ENCODE data around the gene KIAA1217. TPM values are rescaled to one million over a fixed set of nuclear protein-coding genes. Genes with fewer than 3 reads are reported as not detected.

Gene KIAA1217
- total and polyA plus RNA-seq, 12 donors, result 6.9 to 49.5 (median 38.4) TPM

DNA sequence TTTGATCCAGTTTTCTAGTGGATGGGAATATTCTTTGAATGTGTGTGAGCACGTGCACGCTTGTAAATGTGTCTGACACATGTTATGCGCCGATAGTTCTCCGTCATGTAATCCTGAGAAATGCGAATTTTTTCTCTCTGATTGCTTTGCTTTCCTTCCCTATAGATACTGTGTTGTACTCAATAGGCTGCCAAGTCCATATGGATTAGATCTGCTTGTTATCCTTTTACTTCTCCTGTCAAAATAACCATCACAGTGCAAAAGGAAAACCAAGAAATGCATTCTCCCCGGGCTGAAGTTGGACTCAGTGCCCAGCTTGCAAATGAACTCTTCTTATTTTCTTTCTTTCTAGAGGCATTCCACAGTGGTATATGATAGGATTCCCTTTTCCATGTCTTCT lies 131.9 kb downstream of the KIAA1217 start:
- WGBS, 2 donors, result 73 to 76% methylated on average over 7 of the region's 7 CpGs
- no peak for TF ChIP-seq CTCF (IDR thresholded peaks at IDR 0.05)
- peak overlapping the region in 4 of 10 donors; percentile 4 to 74 (median 30) for H3K27ac ChIP-seq
- peak overlapping the region in 1 of 10 donors; percentile 17 for H3K4me3 ChIP-seq
- DNase-seq (no peak), ATAC-seq (no peak)
- H3K9me3 ChIP-seq, result no peaks in the 10 kb centered on the region
- intact Hi-C loops (cut with DNase I), result loop anchor here in 2 of 10 donors (10.0 kb wide), 2 partner anchors 56 to 126 kb away; no protein-coding TSS in a partner anchor
- H3K36me3 ChIP-seq, result no peaks in the 10 kb centered on the region
- H3K27me3 ChIP-seq, result no peaks in the 10 kb centered on the region
- H3K4me1 ChIP-seq, result peaks cover 4 to 64% (median 36%) of the 10 kb centered on the region in 9 donors

GRCh38 chr10:24341371-24341770 lies 132.4 kb downstream of the KIAA1217 start:
- intact Hi-C loops (cut with DNase I), result loop anchor here in 2 of 10 donors (10.0 kb wide), 2 partner anchors 57 to 127 kb away; no protein-coding TSS in a partner anchor
- no peak for TF ChIP-seq CTCF (IDR thresholded peaks at IDR 0.05)
- no peaks in the 10 kb centered on the region for H3K27me3 ChIP-seq
- peak overlapping the region in 4 of 10 donors; percentile 4 to 74 (median 30) for H3K27ac ChIP-seq
- H3K36me3 ChIP-seq, result no peaks in the 10 kb centered on the region
- H3K4me3 ChIP-seq, result no peak overlapping the region
- 46 to 68% methylated on average over 4 of the region's 4 CpGs for WGBS, 2 donors
- H3K9me3 ChIP-seq, result no peaks in the 10 kb centered on the region
- ATAC-seq (no peak), DNase-seq (no peak)
- H3K4me1 ChIP-seq, result peaks cover 4 to 64% (median 36%) of the 10 kb centered on the region in 9 donors

DNA sequence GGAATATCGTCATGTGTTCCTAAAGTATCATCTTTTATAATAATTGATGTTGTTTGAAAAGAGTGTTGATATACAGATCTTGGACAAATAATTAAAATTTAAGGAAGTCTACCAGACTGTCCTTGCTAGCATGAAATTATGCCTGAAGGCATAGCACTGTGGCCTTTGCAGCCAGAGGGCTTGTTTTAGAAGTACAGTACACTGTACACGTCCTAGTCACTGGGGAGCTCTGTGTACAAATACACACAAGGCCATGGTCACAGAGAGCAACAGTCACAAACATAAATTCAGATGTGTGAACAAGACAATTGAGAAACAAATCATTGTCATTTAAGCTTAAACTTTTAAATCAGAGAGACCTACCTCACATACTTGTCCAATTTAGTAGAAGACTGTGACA lies 133.0 kb downstream of the KIAA1217 start:
- peak overlapping the region in 4 of 10 donors; percentile 4 to 74 (median 30) for H3K27ac ChIP-seq
- intact Hi-C loops (cut with DNase I), result loop anchor here in 2 of 10 donors (10.0 kb wide), 2 partner anchors 57 to 127 kb away; no protein-coding TSS in a partner anchor
- peak in 4 of 8 donors; percentile 44 to 82 (median 73) for ATAC-seq
- no peak overlapping the region for H3K4me3 ChIP-seq
- no peaks in the 10 kb centered on the region for H3K9me3 ChIP-seq
- no peak for DNase-seq
- no peaks in the 10 kb centered on the region for H3K36me3 ChIP-seq
- TF ChIP-seq CTCF (IDR thresholded peaks at IDR 0.05), result no peak
- 54 to 67% methylated on average over 2 of the region's 2 CpGs for WGBS, 2 donors
- peaks cover 4 to 66% (median 36%) of the 10 kb centered on the region in 9 donors for H3K4me1 ChIP-seq
- H3K27me3 ChIP-seq, result no peaks in the 10 kb centered on the region

GRCh38 chr10:24343686-24344085 lies 134.7 kb downstream of the KIAA1217 start:
- DNase-seq (no peak), ATAC-seq (peak in 1 of 8 donors; percentile 22)
- no peaks in the 10 kb centered on the region for H3K36me3 ChIP-seq
- H3K9me3 ChIP-seq, result no peaks in the 10 kb centered on the region
- 12 to 14% methylated on average over 4 of the region's 4 CpGs for WGBS, 2 donors
- peaks cover 4 to 65% (median 35%) of the 10 kb centered on the region in 9 donors for H3K4me1 ChIP-seq
- intact Hi-C loops (cut with DNase I), result loop anchor here in 2 of 10 donors (10.0 kb wide), 2 partner anchors 59 to 129 kb away; no protein-coding TSS in a partner anchor
- H3K4me3 ChIP-seq, result no peak overlapping the region
- H3K27me3 ChIP-seq, result no peaks in the 10 kb centered on the region
- H3K27ac ChIP-seq, result peak overlapping the region in 6 of 10 donors; percentile 11 to 51 (median 34)
- TF ChIP-seq CTCF (IDR thresholded peaks at IDR 0.05), result no peak

Measured in heart right ventricle (tissue), 16 donors.